HL-60 (cell line): ENCODE results near the gene RIPOR2.

Experiments used
- DNase-seq, 2 experiments: peaks; one replicate each; pipeline ENCODE4 v3.0.0-alpha.2; 2010 to 2020; ENCODE audit warnings: low read depth in 1 of 2, low spot score in 1 of 2
- H3K27ac ChIP-seq: fragments of 250-450 bp; sonication (Bioruptor Pico); replicated peaks from 2 replicates; pipeline ENCODE4 v1.5.1; 2020; ENCODE audit warnings: mild to moderate bottlenecking, moderate library complexity
- H3K27me3 ChIP-seq: fragments of 250-450 bp; sonication (Bioruptor Pico); 2 replicates; pipeline ENCODE4 v1.5.1; 2021; ENCODE audit warnings: mild to moderate bottlenecking, moderate library complexity; ENCODE audit not compliant: insufficient read depth, poor library complexity, severe bottlenecking
- H3K4me3 ChIP-seq: replicated peaks from 2 replicates; pipeline ENCODE4 v1.5.1; 2011; ENCODE audit warnings: mild to moderate bottlenecking, control low read depth, low read length; ENCODE audit not compliant: insufficient read depth
- CTCF ChIP-seq: IDR thresholded peaks from one replicate; pipeline ENCODE4 v1.5.1; 2011; ENCODE audit warnings: low read length, control low read depth, inconsistent platforms; ENCODE audit not compliant: insufficient read depth
- GABPA ChIP-seq: IDR thresholded peaks from 2 replicates; pipeline ENCODE4 v1.6.1; 2012; ENCODE audit warnings: low read depth
- POLR2AphosphoS5 ChIP-seq: IDR thresholded peaks from 2 replicates; pipeline ENCODE4 v1.6.1; 2012; ENCODE audit warnings: low read depth
- REST ChIP-seq: IDR thresholded peaks from 2 replicates; pipeline ENCODE4 v1.6.1; 2012; ENCODE audit warnings: low read depth; ENCODE audit not compliant: insufficient replicate concordance
- SPI1 ChIP-seq: IDR thresholded peaks from 2 replicates; pipeline ENCODE4 v1.6.1; 2012; ENCODE audit warnings: low read depth, mild to moderate bottlenecking, borderline replicate concordance

The RIPOR2 gene

DNA sequence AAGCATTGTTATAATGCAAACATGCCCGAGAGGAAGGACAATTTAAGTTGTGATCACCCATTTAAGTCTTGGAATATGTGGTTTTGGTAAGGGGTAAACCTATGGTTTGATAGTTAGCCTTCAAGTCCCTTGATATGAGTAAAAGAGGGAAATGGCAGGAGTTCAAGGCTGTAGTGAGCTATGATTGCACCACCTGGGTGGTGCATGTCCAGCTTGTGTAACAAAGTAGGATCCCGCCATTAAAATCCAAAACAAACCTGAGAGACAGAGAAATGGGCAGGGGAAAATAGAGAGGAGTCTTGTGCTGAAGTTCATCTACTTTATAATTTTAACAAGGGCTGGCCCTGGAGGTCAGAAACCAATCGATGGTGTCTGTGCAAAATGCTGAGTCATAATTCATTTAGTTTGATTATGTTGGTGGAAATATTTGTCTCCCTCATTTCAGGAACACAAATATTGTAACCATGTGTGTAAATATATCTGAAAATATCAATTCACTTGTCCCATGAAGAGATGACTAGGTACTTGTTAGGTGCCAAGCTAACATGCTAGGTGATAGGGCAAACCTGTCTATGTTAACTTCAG is 113.8 kb downstream of the RIPOR2 start:
- Histone ChIP-seq H3K27me3 (no peaks in the 10 kb centered on the region), H3K4me3 (no peak overlapping the region), H3K27ac (no peak overlapping the region)
- DNase-seq, result no peak
- no peak for TF ChIP-seq CTCF
- TF ChIP-seq POLR2AphosphoS5, result no peak
- TF ChIP-seq REST, result no peak
- no peak for TF ChIP-seq SPI1
- no peak for TF ChIP-seq GABPA

- no peak overlapping the region for H3K27ac ChIP-seq
- H3K27me3 ChIP-seq, result no peaks in the 10 kb centered on the region
- H3K4me3 ChIP-seq, result no peak overlapping the region
- TF ChIP-seq GABPA, result no peak
- TF ChIP-seq POLR2AphosphoS5, result no peak
- no peak for DNase-seq
These were observed 117.4 kb downstream of the RIPOR2 start for GRCh38 chr6:24818346-24818745.

DNA sequence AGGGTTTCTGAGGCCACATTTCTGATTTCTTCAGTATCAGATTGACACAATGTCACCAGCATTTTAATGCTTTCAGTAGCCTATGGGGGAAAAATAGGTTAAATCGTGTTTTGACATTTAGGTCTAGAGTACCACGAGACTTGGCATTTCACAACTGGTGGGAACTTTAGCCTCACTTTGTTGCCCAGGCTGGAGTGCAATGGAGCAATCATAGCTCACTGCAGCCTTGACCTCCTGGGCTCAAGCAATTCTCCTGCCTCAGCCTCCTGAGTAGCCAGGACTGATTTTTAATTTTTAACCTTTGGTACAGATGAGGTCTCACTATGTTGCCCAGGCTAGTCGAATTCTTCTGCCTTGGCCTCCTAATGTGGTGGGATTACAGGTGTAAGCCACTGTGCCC is 126.0 kb downstream of the RIPOR2 start:
- Histone ChIP-seq H3K4me3 (no peak overlapping the region), H3K27ac (no peak overlapping the region), H3K27me3 (no peaks in the 10 kb centered on the region)
- no peak for TF ChIP-seq REST
- TF ChIP-seq CTCF, result no peak
- TF ChIP-seq POLR2AphosphoS5, result no peak
- no peak for TF ChIP-seq GABPA
- no peak for TF ChIP-seq SPI1
- DNase-seq, result no peak

DNA sequence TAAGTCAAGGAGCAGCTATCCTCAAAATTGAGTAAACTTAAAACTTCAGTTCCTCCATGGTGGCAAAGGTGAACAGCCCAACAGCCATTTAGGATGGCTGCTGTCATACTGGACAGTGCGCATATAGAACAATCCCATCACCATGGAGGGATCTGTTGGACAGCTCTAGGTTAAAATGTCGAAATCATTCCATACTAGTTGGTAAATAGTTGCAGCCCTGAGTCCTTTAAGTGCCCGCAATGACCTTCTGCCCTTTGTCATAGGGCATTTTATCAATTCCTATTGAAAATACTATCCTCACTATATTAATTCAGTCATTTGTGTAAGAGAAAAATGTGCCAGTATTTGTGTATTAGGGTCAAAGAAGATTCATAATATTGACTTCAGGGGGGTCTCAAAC is 128.2 kb downstream of the RIPOR2 start:
- Histone ChIP-seq H3K27ac (no peak overlapping the region), H3K27me3 (no peaks in the 10 kb centered on the region), H3K4me3 (no peak overlapping the region)
- TF ChIP-seq CTCF, result no peak
- no peak for TF ChIP-seq GABPA
- no peak for TF ChIP-seq POLR2AphosphoS5
- TF ChIP-seq REST, result no peak
- no peak for TF ChIP-seq SPI1
- no peak for DNase-seq
